ENCODE data around the gene LARP4.
A peak's percentile ranks its signal among the peaks of the same experiment; 100 is the strongest.
"Not testable (repeated sequence)": the region's sequence is repeated elsewhere in the genome, so short reads cannot be mapped to it uniquely, and the experiment has no call there.

The LARP4 gene

DNA sequence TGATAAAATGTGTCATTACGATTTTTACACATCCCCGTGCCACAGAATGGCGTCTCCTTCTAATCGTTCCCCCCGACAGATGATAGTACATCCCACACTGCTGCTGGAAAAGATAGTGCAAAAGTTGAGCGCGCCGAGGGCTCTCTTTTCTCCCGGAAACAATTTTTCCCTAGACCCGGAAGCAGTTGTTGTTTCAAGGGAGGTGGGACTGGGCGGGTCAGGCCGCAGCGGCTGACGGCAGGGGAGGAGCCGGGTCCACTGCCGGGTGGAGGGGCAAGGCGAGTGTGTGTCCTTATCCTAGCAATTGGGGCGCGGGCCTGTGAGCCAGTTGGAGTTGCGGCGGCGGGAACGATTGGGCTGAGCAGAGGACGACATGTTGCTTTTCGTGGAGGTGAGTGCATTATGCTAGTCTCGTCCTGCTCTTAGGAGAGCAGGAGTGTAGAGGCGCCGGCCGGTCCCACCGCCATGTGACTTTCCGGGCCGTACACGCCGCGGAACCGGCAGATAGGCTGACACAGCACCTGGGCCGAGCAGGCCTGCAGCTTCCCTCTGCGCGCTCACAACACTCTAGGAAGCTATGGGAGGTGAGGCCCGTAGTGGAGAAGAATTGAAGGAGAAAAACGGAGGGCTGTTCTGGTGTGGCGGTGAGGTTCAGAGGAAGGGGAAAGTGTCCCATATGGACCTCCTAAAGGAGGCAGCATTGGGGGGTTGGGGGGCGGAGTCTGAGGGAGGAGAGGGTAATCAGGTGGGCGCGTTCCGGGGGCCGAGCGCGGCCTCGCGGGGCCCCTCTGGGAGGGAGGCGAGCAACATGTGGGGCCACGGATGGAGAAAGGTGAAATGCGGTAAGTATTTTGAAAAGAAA is at the start of gene LARP4:
TSS of gene LARP4 (plus strand) at position 248 of the 862 bp plus-strand sequence. CDS start at position 374, 126 bp downstream.
- peak; percentile 90 for DNase-seq

- no peak for DNase-seq
These were observed 49.3 kb upstream of the LARP4 start for GRCh38 chr12:50351120-50352043.

GRCh38 chr12:50353404-50353803 is 47.3 kb upstream of the LARP4 start:
- no peak for DNase-seq

GRCh38 chr12:50353869-50354593 is 46.7 kb upstream of the LARP4 start:
- no peak for DNase-seq

DNA sequence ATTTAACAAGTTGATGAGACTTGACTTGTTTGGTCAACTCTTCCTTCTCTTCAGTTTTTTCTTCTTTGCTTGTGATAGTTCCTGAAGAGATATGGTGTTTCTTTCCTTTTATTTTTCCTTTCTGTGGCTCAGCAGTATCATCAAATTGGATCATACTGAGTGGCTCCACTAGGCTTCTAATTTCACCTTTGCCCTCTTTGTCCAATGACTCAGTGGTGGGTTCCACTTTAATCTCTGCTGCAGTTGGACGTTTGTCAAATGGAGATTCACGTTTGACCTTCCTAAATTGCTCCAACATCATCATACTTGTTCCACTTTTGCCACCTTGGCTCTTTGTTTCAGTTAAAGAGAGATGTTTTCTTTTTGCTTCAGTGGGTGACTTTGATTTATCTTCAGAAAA is 45.8 kb upstream of the LARP4 start:
- DNase-seq: no peak

- DNase-seq: no peak
These were observed 45.3 kb upstream of the LARP4 start for GRCh38 chr12:50355365-50355764.

- no peak for DNase-seq
These were observed 38.0 kb upstream of the LARP4 start for GRCh38 chr12:50362671-50363070.

- no peak for DNase-seq
These were observed 37.5 kb upstream of the LARP4 start for GRCh38 chr12:50363141-50363540.

- no peak for DNase-seq
These were observed 34.8 kb upstream of the LARP4 start for GRCh38 chr12:50365709-50366406.

DNA sequence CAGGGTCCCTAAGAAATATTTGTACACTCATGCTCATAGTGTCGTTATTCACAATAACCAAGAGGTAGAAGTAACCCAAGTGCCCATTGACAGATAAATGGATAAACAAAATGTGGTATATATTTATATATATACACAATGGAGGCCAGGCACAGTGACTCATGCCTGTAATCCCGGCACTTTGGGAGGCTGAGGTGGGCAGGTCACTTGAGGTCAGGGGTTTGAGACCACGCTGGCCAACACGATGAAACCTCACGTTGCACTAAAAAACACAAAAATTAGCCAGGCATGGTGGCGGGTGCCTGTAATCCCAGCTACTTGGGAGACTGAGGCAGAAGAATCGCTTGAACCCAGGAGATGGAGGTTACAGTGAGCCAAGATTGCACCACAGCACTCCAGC is 30.0 kb upstream of the LARP4 start:
- not testable (repeated sequence) for DNase-seq

- DNase-seq: no peak
These were observed 24.9 kb upstream of the LARP4 start for GRCh38 chr12:50375802-50376201.

- no peak for DNase-seq
These were observed 19.8 kb upstream of the LARP4 start for GRCh38 chr12:50380761-50381325.

DNA sequence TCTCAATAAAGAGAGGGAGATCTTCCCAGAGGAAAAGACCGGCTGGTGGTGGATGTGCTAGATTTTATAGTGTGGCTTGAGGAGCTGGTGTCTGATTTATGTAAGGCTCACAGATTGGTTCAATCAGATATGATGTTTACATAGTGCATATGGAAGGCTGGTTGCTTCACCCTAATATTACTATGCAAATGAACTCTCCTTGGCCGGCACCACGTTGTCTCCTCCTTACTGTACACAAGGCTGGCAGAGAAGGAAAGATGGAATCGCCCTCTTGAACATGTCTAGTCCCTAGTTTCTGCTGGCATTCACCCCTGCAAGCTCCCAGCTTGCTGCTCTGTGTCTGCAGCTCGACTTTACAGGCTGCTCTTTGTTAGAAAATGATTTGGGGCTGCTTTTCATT is 13.2 kb upstream of the LARP4 start:
- no peak for DNase-seq

DNA sequence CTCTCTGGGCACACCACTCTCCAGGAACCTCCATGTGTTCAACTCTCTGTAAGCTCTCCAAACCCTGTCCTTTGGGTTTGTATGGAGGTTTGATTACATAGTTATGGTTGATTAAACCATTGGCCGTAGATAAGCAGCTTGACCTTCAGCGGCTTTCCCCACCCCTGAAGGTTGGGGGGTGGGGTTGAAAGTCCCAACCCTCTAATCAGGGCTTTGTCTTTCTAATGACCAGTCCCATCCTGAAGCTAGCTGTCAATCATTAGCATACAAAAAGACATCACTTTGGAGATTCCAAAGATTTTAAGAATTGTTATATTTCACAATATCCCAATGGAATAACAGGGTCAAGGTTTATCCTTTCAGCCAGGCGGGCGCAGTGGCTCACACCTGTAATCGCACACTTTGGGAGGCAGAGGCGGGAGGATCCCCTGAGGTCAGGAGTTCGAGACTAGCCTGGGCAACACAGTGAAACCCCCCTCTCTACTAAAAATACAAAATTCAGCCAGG is 12.7 kb upstream of the LARP4 start:
- no peak for DNase-seq

DNA sequence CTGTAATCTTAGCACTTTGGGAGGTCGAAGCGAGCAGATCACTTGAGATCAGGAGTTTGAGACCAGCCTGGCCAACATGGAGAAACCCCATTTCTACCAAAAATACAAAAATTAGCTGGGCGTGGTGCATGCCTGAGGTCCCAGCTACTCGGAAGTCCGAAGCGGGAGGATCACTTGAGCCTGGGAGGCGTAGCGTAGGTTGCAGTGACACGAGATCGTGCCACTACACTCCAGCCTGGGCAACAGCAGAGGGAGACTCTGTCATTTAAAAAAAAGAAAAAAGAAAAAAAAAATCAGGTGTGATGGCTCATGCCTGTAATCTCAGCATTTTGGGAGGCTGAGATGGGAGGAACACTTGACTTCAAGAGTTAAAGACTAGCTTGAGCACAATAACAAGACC is 11.9 kb upstream of the LARP4 start:
- not testable (repeated sequence) for DNase-seq

- DNase-seq: no peak
These were observed 10.4 kb upstream of the LARP4 start for GRCh38 chr12:50390316-50390741.

DNA sequence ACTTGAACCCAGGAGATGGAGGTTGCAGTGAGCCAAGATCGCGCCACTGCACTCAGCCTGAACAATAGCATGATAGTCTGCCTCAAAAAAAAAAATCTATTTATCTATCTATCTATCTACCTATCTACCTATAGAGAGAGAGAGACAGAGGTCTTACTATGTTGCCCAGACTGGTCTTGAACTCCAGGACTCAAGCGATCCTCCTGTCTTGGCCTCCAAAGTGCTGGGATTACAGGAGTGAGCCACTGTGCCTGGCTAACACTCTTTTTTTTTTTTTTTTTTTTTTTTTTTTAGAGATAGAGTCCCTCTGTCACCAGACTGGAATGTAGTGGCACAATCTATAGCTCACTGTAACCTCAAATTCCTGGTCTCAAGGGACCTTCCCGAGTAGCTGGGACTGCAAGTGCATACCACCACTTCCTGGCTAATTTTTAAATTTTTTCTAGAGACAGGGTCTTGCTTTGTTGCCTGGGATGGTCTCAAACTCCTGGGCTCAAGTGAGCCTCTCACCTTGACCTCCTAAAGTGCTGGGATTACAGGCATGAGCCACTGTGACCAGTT is 6.1 kb upstream of the LARP4 start:
- no peak for DNase-seq

DNA sequence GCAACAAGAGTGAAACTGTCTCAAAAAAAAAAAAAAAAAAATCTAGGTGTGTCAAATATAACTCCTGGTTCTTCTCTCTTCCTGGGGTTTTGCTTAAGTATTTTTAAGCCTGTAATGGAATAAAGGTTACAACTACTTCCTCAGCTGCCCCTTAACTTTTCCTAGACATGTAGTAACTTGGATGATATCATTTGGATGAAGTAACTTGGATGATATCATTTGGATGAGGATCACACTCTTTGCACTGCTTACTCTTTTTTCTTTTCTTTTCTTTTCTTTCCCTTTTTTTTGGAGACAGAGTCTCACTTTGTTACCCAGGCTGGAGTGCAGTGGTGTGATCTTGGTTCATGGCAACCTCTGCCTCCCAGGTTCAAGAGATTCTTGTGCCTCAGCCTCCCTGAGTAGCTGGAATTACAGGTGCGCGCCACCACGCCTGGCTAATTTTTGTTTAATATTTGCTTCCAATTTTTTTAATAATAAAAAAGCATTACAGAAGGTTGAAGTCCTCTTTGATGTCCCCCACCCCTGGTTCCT is 3.5 kb upstream of the LARP4 start:
- no peak for DNase-seq

- DNase-seq: no peak
These were observed 1.8 kb upstream of the LARP4 start for GRCh38 chr12:50398931-50399330.

DNA sequence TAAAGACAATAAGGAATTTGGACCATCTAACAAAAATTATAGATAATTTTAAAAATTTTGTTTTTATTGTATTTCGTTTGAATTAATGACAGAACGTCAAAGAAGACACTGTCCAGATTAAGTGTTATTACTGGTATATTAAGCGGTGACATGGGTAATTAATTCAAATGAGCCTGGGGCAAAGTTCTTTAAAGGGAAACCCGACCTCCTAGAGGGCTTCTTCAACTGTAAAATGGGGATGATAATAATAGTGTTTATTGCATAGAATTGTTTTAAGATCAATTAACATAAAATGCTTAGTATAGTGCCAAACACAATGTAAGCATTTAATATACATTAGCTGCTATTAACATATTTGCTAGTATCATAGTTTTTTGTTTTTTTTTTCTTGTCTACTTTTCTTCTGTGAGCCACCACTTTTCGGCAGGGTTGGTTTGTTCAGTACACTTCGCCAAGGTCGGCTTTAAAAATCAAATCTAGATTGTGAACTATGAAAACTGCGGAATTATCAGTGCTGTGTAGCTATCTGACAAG is 514 bp upstream of the LARP4 start:
- DNase-seq: no peak

GRCh38 chr12:50401500-50402081 is 906 bp downstream of the LARP4 start:
- no peak for DNase-seq
